HEK293T (cell line): ENCODE measurements around the gene TNPO2.

Experiments used
- CTBP1 ChIP-seq: fragments of 450-650 bp; IDR thresholded peaks from 2 replicates; pipeline ENCODE4 v1.6.1; 2016; ENCODE audit warnings: borderline replicate concordance
- ELF4 ChIP-seq: fragments of 450-650 bp; IDR thresholded peaks from 2 replicates; pipeline ENCODE4 v1.6.1; 2017; ENCODE audit warnings: antibody characterized with exemption
- L3MBTL2 ChIP-seq: fragments of 450-650 bp; conservative IDR thresholded peaks from 2 replicates; pipeline ENCODE4 v1.6.1; 2016; ENCODE audit warnings: mild to moderate bottlenecking
- LEF1 ChIP-seq: fragments of 450-650 bp; IDR thresholded peaks from 2 replicates; pipeline ENCODE4 v1.6.1; 2017; ENCODE audit warnings: mild to moderate bottlenecking, borderline replicate concordance
- NFRKB ChIP-seq: fragments of 450-650 bp; IDR thresholded peaks from 2 replicates; pipeline ENCODE4 v1.6.1; 2016; ENCODE audit warnings: mild to moderate bottlenecking, moderate library complexity
- SP1 ChIP-seq: fragments of 450-650 bp; IDR thresholded peaks from 2 replicates; pipeline ENCODE4 v1.6.1; 2017
- SUZ12 ChIP-seq: fragments of 450-650 bp; IDR thresholded peaks from 2 replicates; pipeline ENCODE4 v1.6.1; 2016; ENCODE audit warnings: mild to moderate bottlenecking
- TARDBP ChIP-seq: fragments of 450-650 bp; IDR thresholded peaks from 2 replicates; pipeline ENCODE4 v1.6.1; 2016
- ZNF384 ChIP-seq: fragments of 450-650 bp; IDR thresholded peaks from 2 replicates; pipeline ENCODE4 v1.6.1; 2016
- TF ChIP-seq, protein P1 (sequence below): fragments of 450-650 bp; IDR thresholded peaks from 2 replicates; pipeline ENCODE4 v1.6.1; 2016

DNA sequence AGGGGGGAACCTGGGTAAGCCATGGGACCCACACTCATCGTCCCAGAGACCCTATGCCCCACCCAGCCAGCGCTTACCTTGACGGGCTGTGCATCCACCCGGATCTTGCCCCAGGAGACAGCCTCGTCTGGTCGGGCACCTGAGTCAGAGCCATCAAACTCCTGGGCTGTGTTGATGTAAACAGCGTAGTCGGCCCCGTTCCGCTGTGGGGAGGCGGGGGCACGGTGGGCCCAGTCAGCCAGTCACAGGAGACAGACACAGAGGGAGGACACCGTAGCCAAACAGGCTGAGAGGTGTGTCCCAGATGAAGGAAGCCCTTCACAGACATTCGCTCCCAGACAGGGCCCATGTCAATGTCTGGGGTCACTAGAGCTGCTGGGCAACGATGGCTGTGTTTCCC is 47.8 kb downstream of the TNPO2 start:
- TF ChIP-seq TARDBP (no peak), SP1 (no peak), NFRKB (no peak), ZNF384 (no peak), CTBP1 (no peak), SUZ12 (no peak), LEF1 (no peak), L3MBTL2 (no peak), ELF4 (no peak)
- TF ChIP-seq, protein P1, sequence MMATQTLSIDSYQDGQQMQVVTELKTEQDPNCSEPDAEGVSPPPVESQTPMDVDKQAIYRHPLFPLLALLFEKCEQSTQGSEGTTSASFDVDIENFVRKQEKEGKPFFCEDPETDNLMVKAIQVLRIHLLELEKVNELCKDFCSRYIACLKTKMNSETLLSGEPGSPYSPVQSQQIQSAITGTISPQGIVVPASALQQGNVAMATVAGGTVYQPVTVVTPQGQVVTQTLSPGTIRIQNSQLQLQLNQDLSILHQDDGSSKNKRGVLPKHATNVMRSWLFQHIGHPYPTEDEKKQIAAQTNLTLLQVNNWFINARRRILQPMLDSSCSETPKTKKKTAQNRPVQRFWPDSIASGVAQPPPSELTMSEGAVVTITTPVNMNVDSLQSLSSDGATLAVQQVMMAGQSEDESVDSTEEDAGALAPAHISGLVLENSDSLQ, result no peak
